NT2/D1 (cell line): ENCODE measurements around the gene ZNF678.

Source experiments
- SUZ12 ChIP-seq: IDR thresholded peaks from 2 replicates; pipeline ENCODE4 v1.6.1; 2011; ENCODE audit not compliant: insufficient read length, insufficient read depth; ENCODE audit errors: extremely low read depth
- YY1 ChIP-seq: IDR thresholded peaks from 2 replicates; pipeline ENCODE4 v1.6.1; 2011; ENCODE audit not compliant: insufficient read length, insufficient read depth
- ZNF274 ChIP-seq: IDR thresholded peaks from 2 replicates; pipeline ENCODE4 v1.6.1; 2011; ENCODE audit warnings: mild to moderate bottlenecking, low read depth, low read length

DNA sequence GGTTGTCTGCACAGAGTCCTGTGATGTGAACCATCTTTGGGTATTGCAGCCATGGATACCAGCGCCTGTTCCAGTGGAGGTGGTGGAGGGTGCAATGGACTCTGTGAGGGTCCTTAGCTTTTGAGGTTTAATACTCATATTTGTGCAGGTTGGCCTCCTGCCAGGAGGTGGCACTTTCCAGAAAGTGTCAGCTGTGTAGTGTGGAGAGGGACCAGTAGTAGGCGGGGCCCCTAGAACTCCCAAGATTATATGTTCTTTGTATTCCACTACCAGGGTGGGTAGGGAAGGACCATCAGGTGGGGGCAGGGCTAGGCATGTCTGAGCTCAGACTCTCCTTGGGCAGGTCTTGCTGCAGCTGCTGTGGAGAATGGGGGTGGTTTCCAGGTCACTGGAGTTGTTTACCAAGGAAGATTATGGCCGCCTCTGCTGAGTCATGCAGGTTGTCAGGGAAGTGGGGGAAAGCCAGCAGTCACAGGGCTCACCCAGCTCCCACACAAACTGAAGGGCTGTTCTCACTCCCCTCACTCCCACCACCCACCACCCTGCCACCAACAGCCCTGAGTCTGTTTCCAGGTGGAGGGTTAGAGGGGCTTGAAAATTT is 31.2 kb upstream of the ZNF678 start:
- no peak for TF ChIP-seq SUZ12
- no peak for TF ChIP-seq YY1
- TF ChIP-seq ZNF274: no peak
